Measurements from ENCODE around the gene PCDHGA2.

DNA sequence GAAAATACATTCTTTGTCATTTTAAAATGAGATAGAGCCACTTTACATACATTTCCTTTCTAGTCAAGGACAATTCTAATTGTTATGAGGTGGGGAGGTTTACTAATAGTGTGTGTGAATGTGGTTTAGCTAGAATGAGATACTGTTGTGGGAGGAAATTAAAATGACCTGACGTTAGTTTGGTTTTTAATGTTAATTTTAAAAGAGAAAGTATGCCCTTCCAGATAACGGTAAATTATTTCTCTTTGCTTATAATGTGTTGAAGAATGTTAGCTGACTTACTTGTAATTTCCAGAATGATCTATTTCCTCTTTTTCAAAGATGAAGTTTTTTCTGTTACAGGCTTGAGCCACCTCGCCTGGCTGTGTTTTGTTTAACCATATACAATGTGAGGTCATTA lies 16.3 kb upstream of the PCDHGA2 start:
- TF ChIP-seq, protein P1, sequence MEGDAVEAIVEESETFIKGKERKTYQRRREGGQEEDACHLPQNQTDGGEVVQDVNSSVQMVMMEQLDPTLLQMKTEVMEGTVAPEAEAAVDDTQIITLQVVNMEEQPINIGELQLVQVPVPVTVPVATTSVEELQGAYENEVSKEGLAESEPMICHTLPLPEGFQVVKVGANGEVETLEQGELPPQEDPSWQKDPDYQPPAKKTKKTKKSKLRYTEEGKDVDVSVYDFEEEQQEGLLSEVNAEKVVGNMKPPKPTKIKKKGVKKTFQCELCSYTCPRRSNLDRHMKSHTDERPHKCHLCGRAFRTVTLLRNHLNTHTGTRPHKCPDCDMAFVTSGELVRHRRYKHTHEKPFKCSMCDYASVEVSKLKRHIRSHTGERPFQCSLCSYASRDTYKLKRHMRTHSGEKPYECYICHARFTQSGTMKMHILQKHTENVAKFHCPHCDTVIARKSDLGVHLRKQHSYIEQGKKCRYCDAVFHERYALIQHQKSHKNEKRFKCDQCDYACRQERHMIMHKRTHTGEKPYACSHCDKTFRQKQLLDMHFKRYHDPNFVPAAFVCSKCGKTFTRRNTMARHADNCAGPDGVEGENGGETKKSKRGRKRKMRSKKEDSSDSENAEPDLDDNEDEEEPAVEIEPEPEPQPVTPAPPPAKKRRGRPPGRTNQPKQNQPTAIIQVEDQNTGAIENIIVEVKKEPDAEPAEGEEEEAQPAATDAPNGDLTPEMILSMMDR (IDR thresholded peaks at IDR 0.05; ENCODE audit: insufficient read depth, low read length, poor library complexity, severe bottlenecking), result no peak
- no peak for TF ChIP-seq EZH2phosphoT487 (conservative IDR thresholded peaks at IDR 0.05; ENCODE audit: low read length)
